ENCODE measurements around the gene HTR7.

The HTR7 gene

GRCh38 chr10:90695915-90696676 lies 161.7 kb downstream of the HTR7 start:
- no peak for DNase-seq (ENCODE audit: low read depth)
- H3K4me3 ChIP-seq (replicated peaks; ENCODE audit: low read depth, low read length): no peak overlapping the region
- no peak for TF ChIP-seq CTCF (IDR thresholded peaks at IDR 0.05; ENCODE audit: low read length, missing control alignments)

Measured in fibroblast of pulmonary artery (primary cell).